RWPE1 (cell line): ENCODE data around the gene RPGR.

Source experiments
- CTCF ChIA-PET: fragments of 350-600 bp; sonication (Branson Sonifier 250); formaldehyde crosslinking; extraction: SDS; loops from one replicate; lab custom pipeline; 2021; lab: Yijun Ruan, JAX
- POLR2A ChIA-PET: fragments of 400-600 bp; formaldehyde crosslinking; extraction: SDS; loops from one replicate; lab custom pipeline; 2020; ENCODE audit warnings: antibody characterized with exemption; ENCODE audit not compliant: low non-redundant PET; lab: Yijun Ruan, JAX
- DNase-seq: peaks from one replicate; pipeline ENCODE4 v3.0.0; 2012; ENCODE audit warnings: low spot score
- H3K27ac ChIP-seq: fragments of 450-650 bp; 2 replicates; pipeline ENCODE4 v1.5.1; 2017
- TF ChIP-seq, protein P1 (sequence below): fragments of 450-650 bp; conservative IDR thresholded peaks from 2 replicates; pipeline ENCODE4 v1.5.1; 2017; ENCODE audit warnings: low read depth, mild to moderate bottlenecking

Gene RPGR

DNA sequence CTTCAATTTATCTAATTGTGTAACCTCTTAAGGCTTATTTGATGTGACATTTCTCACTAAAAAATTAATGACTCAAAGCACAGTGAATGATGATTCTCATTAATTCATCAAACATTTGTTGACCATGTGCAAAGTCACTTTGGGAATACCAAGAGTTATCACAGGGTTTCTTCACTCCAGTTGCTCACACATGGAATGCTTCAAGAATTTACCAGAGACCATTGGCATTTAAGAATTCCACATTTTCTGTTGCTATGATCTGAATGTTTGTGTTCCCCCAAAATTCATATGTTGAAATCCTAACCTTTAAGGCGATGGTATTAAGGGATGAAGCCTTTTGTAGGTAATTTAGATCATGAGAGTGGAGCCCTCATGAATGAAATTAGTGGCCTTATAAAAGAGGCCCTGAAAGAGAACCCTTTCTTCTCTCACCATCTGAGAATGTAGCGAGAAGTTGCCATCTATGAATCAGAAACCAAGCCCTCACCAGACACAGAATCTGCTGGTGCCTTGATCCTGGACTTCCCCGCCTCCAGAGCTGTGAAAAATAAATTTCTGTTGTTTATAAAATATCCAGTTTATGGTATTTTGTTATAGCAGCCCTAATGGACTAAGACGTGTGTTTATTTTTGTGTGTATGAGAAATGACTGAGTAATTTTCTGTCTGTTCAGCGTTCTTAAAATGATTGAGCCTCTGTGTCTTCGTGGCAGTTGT, 90.3 kb downstream of the RPGR start:
- CTCF ChIA-PET: no interaction called here
- POLR2A ChIA-PET: no interaction called here
- no peak overlapping the region for H3K27ac ChIP-seq
- TF ChIP-seq, protein P1, sequence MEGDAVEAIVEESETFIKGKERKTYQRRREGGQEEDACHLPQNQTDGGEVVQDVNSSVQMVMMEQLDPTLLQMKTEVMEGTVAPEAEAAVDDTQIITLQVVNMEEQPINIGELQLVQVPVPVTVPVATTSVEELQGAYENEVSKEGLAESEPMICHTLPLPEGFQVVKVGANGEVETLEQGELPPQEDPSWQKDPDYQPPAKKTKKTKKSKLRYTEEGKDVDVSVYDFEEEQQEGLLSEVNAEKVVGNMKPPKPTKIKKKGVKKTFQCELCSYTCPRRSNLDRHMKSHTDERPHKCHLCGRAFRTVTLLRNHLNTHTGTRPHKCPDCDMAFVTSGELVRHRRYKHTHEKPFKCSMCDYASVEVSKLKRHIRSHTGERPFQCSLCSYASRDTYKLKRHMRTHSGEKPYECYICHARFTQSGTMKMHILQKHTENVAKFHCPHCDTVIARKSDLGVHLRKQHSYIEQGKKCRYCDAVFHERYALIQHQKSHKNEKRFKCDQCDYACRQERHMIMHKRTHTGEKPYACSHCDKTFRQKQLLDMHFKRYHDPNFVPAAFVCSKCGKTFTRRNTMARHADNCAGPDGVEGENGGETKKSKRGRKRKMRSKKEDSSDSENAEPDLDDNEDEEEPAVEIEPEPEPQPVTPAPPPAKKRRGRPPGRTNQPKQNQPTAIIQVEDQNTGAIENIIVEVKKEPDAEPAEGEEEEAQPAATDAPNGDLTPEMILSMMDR: no peak
- DNase-seq: no peak

DNA sequence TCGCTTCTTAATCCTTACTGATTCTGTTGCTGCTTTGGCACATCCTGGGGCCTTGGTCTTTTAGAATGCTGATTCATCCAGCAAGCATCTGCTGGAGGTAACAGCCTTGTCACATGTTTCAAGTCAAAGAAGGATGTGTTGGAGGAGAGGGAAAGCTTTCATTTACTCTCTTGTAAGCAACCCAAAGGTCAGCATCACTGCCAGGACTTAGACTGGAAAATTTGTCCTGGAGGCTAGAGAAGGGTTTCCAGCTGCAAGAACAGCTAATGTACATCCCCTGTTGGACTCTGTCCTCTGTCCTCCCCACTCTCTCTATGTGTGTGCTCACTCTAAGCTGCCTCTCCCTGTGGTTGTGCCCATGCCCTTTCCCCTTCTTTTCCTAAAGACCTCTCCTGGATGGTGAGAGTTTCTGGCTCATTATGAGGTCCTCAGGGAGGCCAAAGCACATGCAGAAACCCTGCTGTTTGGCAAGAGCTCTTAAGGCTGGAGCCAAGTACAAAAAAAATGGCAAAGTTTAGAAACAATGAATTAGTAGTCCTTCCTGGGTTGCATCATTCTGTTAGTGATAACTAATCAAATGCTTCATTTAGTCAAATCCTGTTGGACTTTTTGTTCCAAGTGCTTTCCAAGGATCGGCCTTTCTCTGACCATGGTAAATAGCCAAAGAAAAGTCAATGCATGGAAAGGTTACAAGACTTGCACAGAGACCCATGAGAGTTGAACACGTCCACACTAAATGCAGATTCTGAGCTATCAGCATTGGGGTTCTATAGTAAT, 93.2 kb downstream of the RPGR start:
- POLR2A ChIA-PET: no interaction called here
- CTCF ChIA-PET: no interaction called here
- DNase-seq: no peak
- no peak overlapping the region for H3K27ac ChIP-seq
- TF ChIP-seq, protein P1: no peak

DNA sequence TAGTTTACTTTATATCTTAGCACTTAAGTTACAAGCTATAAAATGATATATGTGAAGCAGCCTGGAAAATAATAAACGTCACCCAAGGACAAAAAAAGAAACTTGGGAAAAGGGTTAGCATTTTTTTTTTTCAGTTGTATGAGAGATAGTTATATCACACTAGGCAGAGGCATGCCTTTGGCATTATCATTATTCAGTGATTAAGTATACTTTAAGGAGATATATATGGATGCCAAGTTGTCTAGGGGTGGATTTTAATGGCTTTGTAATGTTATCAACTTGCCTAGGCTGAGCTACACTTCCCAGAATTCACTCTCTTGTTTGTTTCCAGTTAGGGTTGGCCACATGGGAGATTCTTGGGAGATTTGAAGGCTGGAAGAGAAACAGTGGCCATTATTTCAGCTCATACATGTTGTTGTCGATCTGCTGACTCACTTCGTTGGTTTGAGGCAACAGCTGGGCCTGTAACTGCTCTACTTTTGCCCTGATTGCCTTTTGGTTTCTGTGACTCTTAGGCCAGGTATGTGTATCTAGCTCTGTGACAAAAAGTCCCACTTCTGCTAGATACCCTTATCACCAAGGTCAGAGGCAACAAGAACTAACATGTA, 95.1 kb downstream of the RPGR start:
- POLR2A ChIA-PET: no interaction called here
- CTCF ChIA-PET: interaction anchor here (0.6 to 1.3 kb wide), 3 partner anchors 13 to 106 kb away, joined by 3 to 4 read pairs (median 3); no protein-coding TSS in a partner anchor
- TF ChIP-seq, protein P1: no peak

DNA sequence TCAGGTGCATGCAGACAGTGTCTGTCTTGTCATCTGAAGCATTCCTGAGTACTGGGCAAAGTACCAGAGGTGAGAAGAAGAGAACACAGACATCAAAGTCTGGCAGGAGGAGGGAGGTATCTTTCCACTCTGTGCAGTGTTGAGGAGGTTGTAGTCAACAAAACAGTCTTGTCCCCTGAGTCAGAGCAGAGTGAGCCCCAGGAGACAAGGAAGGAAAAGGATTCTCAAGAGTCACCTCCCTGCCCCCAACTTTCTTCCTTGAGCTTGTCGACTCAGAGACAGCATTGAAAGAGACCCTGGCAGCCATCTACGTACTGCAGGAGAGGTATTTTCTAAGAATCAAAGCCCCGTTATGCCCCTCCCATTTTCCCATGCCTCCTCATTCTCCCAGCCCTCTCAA, 102.2 kb downstream of the RPGR start:
- TF ChIP-seq, protein P1: no peak
- CTCF ChIA-PET: no interaction called here
- no peak for DNase-seq
- POLR2A ChIA-PET: no interaction called here
- no peak overlapping the region for H3K27ac ChIP-seq

More for the DNA sequence above, 95.1 kb downstream of the RPGR start:
- no peak overlapping the region for H3K27ac ChIP-seq
- DNase-seq: no peak

DNA sequence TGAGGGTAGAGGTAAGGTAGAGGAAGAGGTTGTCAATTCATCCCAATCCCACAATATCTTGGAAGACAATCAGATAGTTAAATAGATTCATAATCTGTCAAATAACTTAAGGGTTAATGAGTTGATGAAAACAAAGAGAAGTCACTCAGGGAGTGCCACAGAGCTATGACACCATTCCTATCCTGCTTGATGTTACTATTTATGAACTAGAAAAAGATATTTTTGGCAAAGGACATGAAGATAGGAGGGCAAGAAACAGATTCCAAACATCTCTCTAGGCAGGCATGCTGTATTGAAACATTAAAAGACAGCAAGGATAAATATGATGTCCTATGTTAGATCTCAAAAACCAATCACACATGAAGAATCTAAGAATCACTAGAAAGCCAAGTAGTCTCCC, 103.1 kb downstream of the RPGR start:
- no peak for DNase-seq
- no peak overlapping the region for H3K27ac ChIP-seq
- POLR2A ChIA-PET: no interaction called here
- CTCF ChIA-PET: no interaction called here
- TF ChIP-seq, protein P1: no peak

DNA sequence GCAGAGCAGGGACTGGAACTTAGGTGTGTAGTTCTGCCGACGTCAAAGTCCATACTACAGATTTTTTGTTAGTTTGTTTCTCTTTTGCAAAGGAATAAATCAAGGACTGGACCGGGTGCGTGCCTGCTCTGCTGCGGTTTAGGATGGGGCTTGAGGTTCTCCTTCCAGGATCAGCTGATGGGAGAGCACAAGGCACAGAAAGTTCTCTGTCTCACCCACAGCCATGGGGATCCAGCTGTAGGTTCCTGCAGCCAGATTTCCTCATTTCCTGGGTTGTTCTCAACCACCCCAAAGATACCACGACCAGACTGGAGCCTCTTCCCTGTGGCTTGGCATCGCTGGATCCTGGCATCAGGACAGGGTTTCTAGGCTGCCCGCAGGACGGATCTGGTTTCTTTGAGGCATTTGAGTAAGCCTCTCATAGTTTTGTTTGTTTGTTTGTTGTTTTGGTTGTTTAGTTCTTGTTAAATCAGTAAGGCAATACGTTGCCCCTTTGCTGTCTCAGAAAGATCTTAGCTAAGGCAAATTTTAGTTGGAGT, 105.8 kb downstream of the RPGR start:
- CTCF ChIA-PET: no interaction called here
- H3K27ac ChIP-seq: no peak overlapping the region
- DNase-seq: no peak
- POLR2A ChIA-PET: no interaction called here
- TF ChIP-seq, protein P1: no peak
